ENCODE data around the gene GP5.

GRCh38 chr3:194440756-194441155, 41.7 kb upstream of the GP5 start:
- TF ChIP-seq CTCF (IDR thresholded peaks at IDR 0.05): no peak
- TF ChIP-seq POLR2A (IDR thresholded peaks at IDR 0.05): no peak

Data from body of pancreas (tissue), 4 donors.